NCI-H146 treated with DMSO at 0.1 percent for 48 hours (cell line): ENCODE data around the gene SFR1.

Experiments used
- DNase-seq: peaks from one replicate; lab custom pipeline; 2025; ENCODE audit not compliant: unreplicated experiment; lab: John Stamatoyannopoulos, UW

Gene SFR1, protein sequence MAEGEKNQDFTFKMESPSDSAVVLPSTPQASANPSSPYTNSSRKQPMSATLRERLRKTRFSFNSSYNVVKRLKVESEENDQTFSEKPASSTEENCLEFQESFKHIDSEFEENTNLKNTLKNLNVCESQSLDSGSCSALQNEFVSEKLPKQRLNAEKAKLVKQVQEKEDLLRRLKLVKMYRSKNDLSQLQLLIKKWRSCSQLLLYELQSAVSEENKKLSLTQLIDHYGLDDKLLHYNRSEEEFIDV

DNA sequence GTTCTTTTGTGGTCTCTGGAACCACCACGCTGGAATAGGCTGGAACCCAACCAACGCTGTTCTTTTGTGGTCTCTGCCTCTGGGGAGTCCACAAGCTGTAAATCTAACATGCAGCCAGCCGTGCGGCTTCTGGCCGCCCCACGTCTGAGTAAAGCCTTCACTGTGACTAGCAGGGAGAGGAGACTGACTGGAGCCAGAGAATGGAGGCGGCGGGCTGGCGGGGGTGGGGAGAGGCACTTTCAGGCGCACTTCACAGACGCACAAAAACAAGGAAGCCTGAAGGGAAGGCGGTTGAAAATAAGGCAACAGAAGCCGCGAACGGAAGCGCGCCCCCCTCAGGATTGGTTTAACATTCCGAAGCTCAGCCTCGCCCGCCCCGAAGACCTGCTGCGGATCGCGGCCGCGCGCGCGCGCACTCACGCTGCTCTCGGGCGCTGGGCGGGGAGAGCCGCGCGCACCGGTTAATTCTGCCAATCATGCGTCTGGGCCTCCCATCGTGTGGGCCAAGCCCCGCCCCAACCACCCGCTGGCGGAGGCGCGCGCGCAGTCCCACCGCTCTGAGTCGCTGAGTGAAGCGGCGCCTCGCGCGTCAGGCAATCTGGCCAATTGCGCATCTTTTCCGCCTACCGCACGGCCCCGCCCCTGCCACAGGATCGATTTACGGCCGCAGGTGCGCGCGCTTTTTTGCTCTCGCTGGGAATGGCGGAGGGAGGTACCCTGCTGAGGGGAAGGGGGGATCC, at the start of gene SFR1:
TSS of gene SFR1 (plus strand) at position 687 of the 740 bp plus-strand sequence. CDS start at position 700, 13 bp downstream.
- peak; percentile 95 for DNase-seq

DNA sequence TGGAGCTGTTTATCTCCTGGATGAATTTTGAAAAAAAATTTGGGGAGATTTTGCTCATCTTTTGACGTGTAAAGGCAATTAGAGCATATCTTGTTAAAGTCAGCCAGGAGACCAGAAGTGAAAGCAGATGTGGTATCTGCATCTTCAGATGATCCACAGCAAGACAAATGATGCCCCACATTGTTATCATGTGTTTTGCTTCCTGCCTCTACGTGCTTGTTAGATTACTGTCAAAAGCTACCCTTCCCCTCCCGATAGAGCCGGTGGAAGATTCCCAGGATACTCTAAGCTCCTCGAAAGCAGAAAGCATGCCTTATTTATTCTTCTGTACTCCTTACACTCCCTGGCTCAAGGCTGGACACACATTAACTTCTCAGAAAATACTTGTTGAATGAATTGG, 49.2 kb upstream of the SFR1 start:
- no peak for DNase-seq

DNA sequence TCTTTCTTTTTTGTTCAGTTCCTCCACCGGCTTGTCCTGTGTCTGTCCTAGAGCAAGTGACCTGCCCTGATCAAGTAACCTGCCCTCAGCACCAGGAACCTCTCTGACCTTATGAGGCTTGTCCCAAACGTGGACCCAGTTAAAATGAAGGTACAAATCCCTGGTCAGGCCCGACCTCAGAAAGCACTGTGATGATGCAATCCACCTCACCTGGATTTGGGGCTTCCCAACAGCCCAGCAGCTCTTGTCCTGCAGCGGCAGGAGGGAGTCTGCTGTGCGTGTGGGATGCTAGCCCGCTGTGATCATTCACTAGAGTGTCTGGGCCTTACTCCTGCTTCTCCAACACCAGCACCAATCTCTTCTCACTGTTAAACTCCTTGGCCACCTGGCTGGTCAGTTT, 47.5 kb upstream of the SFR1 start:
- DNase-seq, result no peak

DNA sequence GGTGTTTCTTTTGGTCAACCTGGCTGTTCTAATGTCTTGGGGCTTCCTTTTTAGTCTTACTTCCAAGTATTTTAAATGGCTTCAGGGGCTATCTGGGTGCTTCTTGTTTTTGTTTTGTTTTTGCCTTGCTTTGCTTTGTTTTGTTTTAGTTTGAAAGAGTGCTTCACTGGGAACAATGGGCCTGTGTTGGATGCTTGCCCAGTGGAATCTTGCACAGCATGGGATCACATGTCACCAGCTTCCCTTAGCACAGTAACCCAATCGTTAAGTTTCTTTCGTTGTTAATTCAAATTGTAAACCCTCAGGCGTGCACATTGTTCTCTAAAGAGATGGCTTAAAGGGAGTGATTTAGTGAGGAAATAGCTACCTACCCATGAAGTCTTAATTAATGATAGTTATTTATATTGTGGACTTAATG, 45.2 kb upstream of the SFR1 start:
- peak; percentile 92 for DNase-seq

DNA sequence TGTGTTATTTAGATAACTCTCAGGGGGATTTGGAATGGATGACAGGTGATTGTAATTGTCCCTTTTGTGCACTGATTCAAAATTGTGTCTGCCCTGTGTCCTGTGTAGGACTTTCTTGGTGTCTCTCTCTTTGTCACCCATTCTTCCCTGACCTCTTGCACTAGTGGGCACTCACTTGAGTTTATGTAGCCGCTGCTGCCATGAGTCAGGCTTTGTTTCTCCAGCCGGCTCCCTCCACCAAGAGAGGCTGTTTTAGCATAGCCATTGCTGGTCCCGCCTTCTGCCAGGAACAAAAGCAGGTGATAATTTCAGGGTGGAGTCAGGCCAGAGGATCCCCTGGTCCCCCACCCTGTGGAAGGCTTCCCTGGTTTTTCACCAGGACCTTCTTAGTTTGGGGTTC, 44.7 kb upstream of the SFR1 start:
- peak; percentile 92 for DNase-seq

DNA sequence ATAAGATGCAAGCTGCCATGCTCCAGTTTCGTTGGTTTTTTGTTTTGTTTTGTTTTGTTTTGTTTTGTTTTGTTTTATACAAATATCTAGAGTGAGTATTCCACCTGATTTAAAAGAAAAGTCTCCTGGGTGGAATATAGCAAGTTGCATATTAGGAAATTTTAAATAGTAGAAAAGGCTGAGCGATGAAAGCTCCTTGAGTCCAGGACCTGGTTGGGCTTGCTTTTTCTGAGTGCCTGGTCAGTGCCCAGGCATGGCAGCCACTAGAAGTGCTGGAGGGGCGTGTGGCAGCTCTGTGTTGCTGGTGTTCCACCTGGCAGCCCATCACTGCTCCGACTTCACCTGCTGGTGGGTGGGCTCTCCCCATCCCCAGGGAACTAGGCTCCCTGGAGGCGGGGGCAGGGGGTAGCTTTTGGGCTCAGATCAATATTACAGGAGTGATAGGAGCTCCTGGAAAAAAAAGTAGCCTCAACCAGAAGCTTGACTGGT, 44.3 kb upstream of the SFR1 start:
- DNase-seq, result no peak

DNA sequence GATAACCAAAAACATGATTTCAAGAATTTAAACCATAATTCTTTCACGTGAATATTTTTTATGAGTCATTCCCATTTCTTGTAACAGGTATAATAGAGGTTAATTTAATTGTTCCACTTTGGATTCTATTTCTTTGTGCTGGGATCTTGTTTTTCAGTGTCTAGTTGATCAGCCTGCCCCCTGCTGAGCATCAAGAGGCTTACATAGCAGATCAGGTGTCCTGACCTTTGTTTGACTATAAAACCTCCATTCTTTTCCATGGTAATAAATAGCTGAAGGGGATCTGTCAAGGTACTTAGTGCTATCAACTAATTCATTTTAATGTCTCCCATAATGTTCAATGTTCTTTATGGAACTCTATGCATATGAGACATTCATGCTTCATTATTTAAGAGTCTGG, 41.2 kb upstream of the SFR1 start:
- peak; percentile 92 for DNase-seq

DNA sequence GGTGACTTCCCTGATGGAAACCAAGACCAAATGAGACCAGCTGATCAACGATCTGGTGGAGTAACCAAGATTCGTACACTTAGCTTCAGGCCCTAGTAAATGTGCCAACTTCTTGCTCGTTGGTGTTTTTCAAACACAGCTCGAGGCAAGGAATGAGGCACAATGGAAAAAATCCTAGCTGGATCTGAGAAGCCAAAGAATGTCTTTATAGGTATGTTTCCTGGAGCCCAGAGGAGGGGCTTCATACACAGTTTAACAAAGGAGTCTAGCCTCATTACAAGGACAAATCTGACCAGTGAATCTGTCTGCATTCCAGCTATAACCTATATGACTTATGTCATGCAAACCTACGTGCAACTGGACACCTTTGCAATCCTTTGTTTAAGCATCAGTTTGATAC, 40.0 kb upstream of the SFR1 start:
- no peak for DNase-seq

DNA sequence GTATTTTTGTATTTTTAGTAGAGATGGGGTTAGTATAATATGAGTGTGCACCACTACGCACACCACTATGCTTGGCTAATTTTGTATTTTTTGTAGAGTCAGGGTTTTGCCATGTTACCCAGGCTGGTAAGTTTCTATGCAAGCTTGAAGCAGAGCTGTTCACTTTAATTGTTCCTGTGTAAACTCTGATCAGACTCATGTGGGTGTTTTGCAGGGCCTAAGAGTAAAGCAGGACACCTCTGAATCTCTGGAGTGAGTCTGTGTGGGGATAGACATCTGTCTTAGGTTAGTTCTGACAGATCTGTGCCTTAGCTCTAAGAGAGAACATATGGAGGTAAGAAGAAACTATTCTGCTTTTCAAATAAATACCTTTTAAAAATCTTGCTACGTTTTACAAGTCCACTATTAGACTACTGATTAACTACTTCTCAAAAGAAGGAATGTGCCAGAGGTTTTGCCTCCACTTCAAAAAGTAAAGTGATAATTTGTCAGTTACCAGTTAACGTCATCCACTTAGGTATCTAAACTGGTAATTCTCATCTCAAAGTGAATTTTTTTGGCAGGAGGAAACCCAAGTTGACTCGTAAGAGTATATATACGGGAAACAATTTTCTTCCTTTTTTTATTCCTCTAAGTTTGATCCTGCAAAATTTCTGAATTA, 37.4 kb upstream of the SFR1 start:
- DNase-seq, result no peak

DNA sequence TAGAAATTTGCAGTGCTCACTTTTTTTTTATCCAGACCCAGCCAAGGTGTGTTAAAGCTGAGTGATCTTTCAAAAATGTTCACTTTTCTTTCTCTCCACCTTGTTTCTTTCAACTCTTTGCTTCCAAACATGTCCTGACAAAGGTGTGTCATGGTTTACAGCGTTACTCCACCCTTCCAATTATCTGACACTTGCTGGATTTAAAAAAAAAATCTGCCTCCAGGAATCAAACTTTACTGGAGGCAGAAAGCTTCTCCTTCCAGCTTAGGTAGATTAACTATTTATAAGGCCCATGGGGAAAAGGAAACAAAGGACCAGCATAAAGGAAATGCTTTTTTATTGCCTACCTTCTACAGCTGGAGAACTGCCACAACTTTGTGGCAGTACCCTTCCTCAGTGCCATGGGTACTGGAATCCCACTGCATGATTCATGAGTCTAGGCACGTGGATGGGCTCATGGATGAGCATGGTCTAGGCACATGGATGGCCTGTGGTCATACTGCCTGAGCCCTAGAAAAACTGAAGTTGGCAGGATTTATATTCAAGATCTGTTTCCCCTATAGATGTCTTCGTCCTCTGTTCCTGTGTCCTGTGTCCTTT, 36.1 kb upstream of the SFR1 start, which contains the start of gene COL17A1:
TSS of gene COL17A1 (minus strand) at position 80 of the 600 bp plus-strand sequence. CDS start 5,207 bp downstream, outside the sequence.
- DNase-seq, result no peak

DNA sequence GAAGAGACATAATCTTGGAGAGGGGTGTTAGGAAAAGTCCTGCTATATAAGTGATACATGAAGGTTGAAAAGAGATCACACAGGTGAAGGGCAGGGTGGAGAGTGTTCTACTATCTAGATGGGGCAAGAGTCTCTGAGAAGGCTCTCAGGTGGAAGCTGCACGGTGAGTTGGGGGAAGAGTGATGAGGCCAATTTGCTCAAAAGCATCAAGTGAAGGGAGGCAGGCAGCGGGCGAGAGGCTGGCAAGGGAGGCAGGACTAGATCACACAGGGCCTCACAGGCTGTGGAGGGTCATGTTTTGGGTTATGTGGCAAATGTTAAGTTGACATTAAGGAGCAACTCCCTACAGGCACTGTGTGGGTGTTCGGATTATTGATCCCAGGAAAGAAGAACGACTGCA, 33.7 kb upstream of the SFR1 start:
- no peak for DNase-seq

DNA sequence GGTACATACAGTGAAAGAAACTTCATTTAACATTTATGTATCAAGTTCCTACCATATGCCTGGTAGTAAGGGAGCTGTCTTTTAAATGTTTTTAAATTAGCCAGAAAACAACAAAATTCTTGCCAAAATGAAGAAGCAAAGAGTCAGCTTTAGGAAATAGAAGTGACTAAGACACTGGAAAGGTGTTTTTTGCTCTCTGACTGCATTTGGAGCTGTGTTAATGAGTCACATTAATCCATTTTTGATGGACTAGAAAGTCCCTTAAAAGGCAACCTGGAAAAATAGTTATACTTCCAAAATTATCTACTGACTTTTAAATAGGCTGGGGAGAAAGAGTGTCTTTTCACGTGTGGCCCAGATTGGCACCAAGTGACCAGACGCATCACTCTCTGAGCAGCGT, 32.4 kb upstream of the SFR1 start:
- no peak for DNase-seq

DNA sequence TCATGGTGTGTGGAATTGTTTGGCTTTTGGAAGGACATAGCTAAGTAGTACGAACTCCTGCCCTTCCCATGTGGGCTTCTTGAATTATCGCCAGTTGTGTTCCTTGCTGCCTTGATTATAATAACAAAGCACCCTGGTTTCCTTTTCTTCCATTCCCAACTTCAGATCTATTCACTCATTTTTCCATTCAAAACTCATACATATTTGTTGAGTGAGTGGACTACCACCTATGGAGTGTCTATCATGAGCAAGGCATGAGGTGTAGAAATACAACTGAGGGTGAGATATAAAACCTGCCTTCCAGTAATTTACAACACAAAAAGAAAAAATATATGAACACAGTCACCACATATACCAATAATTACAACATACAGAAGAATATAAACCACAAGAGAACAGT, 31.4 kb upstream of the SFR1 start:
- no peak for DNase-seq

DNA sequence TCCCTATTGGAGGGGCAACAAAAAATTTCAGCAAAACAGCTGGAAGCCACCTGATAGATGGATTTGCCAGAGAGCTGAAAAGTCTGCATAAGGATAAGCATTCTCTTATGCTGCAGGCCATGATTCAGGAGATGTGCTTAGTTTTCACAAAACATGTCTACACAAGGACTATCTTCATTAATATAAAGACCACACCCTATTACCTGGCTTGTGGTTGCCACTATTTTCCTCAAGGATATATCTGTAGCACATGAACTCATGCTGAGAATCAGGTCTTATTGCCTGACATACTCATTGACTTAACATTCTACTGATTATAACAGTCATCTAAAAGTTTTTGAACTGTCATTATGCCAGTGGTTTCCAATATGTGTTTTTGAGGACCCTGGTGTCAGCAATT, 29.2 kb upstream of the SFR1 start:
- no peak for DNase-seq

DNA sequence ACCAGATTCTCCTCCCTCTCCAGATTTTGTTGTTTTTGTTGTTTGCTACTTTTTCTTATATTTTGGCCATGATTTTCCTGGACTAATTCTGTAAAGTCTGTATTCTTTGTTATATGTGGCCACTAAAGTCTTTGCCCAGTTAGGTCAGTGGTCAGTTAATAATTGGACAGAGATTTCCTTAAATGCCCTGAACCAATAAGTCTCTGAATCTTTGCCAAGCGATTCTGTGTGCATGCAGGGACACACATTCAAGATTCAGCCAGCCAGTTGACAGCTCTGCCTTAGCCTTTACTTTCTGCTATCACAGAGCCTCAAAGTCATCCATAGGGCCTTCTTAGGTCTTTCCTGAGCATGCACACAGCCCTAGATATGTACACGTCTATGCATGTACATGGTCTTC, 25.3 kb upstream of the SFR1 start:
- no peak for DNase-seq

DNA sequence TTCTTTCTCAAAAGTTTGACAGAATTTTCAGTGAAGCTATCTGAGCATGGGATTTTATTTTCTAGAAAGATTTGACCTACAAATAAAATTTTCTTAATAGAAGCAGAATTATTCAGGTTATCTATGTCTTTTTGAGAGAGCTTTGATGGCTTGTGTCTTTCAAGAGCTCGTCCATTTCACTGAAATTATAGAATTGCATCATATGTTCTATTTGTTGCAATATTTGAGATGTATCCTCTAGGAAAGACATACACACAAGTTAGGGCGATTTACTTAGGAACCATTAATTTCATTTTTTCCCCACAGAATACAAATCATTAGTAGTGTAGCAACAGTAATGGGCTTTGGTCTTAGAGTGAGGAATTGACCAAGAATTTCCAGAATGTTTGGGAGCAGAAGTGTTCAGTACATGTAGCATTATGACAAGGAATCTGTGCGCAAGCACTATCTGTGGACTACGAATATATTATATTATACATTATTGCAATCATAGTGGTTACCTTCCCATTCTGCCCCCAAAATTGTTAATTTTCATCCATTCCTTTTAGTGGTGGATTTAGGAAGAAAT, 23.5 kb upstream of the SFR1 start:
- DNase-seq, result no peak

DNA sequence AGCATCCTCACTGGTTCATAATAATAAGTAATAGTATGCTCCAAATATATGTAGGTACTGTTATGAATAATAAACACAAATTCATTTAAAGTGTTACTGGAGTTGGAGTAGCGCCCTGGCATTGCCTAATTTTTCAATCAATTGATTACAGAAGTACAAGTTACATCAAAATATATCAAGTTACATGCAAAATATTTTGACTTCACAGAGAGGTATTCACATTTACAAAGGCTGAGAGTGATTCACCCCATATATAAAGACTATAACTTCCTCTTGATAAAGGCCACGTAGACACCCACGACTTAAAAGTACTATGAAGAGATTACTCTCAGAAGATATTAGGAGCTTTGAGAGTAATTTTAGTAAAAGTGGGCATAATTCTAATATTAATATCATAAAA, 22.7 kb upstream of the SFR1 start:
- DNase-seq, result no peak

DNA sequence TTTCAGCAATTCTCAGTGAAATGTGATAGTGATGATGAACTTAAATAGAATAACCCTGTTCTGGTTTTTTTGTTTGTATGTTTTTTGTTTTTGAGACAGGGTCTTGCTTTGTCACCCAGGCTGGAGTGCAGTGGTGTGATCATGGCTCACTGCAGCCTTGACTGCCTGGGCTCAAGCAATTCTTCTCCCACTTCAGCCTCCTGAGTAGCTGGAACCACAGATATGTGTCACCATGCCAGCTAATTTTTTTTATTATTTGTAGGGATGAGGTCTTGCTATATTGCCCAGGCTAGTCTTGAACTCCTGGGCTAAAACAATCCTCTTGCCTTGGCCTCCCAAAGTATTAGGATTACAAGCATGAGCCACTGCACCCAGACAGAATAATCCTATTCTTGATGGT, 22.0 kb upstream of the SFR1 start:
- DNase-seq, result no peak

DNA sequence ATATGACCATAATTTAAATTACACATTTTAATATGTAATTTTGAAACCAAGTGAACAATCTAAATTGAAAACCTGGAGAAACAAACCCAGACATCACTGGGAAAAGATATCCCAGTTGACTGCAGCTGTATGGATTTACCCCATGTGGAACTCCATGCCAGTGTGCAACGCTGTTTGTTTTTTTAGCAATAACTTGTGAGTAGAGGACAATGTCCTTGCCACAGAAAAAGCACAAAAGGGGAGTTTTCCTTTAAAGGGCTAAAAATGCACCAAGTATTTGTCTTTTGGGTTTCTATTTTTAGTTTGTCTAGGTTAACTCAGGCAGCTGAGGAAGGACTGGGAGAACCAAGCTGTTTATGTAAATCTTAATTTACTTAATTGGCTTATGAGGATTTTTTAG, 21.2 kb upstream of the SFR1 start:
- no peak for DNase-seq

DNA sequence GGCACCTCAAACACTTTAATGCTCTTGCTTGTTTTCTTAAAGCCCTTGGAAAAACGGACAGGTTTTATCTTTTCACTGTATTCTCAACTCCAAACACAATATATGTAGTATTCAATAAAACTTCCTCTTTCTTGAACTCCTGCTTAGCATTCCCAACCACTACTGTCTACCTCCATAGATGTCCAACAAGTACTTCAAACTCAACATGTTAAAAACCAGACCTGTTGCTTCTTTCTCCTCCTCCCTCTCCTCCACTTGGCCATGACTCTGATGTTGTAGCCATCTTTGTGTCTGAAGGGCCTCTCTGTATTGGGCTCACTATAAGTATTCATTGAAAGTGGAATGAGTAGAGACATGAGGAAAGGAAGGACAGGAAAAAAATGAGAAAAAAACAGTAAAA, 20.1 kb upstream of the SFR1 start:
- no peak for DNase-seq

DNA sequence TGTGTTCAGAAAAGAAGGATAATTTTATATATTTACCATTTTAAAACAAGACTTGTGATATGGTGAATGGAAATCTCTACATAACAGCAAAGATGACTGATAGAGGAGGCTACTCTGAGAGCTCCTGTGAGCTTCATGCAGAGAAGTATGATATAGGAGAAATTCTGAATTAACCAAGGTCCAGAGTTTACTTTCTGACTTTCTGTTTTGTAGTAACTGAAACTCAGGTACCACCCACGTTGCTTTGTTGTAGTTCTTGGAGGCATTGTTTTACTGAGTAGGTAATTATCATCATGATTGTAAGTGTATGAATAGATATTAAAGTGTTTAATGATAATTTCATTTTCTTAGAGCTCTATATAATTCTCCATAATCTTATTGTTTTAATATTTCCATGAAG, 18.0 kb upstream of the SFR1 start:
- DNase-seq, result no peak
